Measurements from ENCODE around the gene CACNA1I. TPM values are rescaled to one million over a fixed set of nuclear protein-coding genes. Genes with fewer than 3 reads are reported as not detected.

CACNA1I gene
- total RNA-seq, 1 experiment from 2014 or later = 0.15 TPM

GRCh38 chr22:39662686-39663052, 92.1 kb downstream of the CACNA1I start:
- Histone ChIP-seq H3K27ac (ENCODE audit: low read depth, low read length) (no peak overlapping the region), H3K9ac (ENCODE audit: low read length) (no peak overlapping the region), H3K9me2 (ENCODE audit: insufficient read depth) (no peaks in the 10 kb centered on the region), H3K4me3 (replicated peaks in 1 of 2; ENCODE audit: low read depth in 1 of 2, low read length in 2 of 2) (no peak overlapping the region), H3K27me3 (ENCODE audit: insufficient read depth, low read length) (no peaks in the 10 kb centered on the region; the same call in 1 of the 2 replicates), H4K20me1 (ENCODE audit: insufficient read depth) (no peaks in the 10 kb centered on the region), H3K9me3 (ENCODE audit: control insufficient read depth in 1 of 2, insufficient read depth in 1 of 2, low read depth in 1 of 2, low read length in 2 of 2) (no peaks in the 10 kb centered on the region), H2AFZ (ENCODE audit: low read depth, low read length, poor library complexity, severe bottlenecking) (no peak overlapping the region), H3K4me2 (ENCODE audit: low read length) (no peak overlapping the region), H3K4me1 (ENCODE audit: control insufficient read depth in 1 of 2, insufficient read depth in 2 of 2, low read length in 2 of 2) (peaks cover 0 to 8% of the 10 kb centered on the region in 2 experiments; a peak in 1 of 4 replicates), H3K79me2 (ENCODE audit: insufficient read depth, low read length) (no peaks in the 10 kb centered on the region), H3K36me3 (ENCODE audit: control insufficient read depth in 1 of 2, insufficient read depth in 2 of 2, low read length in 2 of 2) (no peaks in the 10 kb centered on the region)
- RAD21 ChIA-PET (ENCODE audit: low non-redundant PET in 1 of 2, low total read pairs in 2 of 2, uncharacterized antibody in 2 of 2, unreplicated experiment in 2 of 2) = no interaction called here
- BruUV-seq (replicated peaks) = no TSS peak
- no peak for DNase-seq (ENCODE audit: low read depth, low spot score)
- intact Hi-C loops (cut with micrococcal nuclease) = no loop called here
- ATAC-seq = no peak
- TF ChIP-seq FOSL1 (IDR thresholded peaks at IDR 0.05; ENCODE audit: low read depth) (no peak), SRF (IDR thresholded peaks at IDR 0.05; ENCODE audit: low read depth) (no peak), YY1 (IDR thresholded peaks at IDR 0.05; ENCODE audit: extremely low read depth, insufficient replicate concordance, low read depth, low read length) (no peak), EGR1 (IDR thresholded peaks at IDR 0.05; ENCODE audit: low read depth) (no peak), RAD21 (IDR thresholded peaks at IDR 0.05; ENCODE audit: low read depth) (no peak), ZNF274 (IDR thresholded peaks at IDR 0.05; ENCODE audit: low read depth, low read length) (no peak), SIN3A (IDR thresholded peaks at IDR 0.05; ENCODE audit: low read depth) (no peak), REST (IDR thresholded peaks at IDR 0.05; ENCODE audit: low read depth) (no peak), ELF1 (IDR thresholded peaks at IDR 0.05; ENCODE audit: borderline replicate concordance, low read depth) (no peak)
- TF ChIP-seq, protein P1, sequence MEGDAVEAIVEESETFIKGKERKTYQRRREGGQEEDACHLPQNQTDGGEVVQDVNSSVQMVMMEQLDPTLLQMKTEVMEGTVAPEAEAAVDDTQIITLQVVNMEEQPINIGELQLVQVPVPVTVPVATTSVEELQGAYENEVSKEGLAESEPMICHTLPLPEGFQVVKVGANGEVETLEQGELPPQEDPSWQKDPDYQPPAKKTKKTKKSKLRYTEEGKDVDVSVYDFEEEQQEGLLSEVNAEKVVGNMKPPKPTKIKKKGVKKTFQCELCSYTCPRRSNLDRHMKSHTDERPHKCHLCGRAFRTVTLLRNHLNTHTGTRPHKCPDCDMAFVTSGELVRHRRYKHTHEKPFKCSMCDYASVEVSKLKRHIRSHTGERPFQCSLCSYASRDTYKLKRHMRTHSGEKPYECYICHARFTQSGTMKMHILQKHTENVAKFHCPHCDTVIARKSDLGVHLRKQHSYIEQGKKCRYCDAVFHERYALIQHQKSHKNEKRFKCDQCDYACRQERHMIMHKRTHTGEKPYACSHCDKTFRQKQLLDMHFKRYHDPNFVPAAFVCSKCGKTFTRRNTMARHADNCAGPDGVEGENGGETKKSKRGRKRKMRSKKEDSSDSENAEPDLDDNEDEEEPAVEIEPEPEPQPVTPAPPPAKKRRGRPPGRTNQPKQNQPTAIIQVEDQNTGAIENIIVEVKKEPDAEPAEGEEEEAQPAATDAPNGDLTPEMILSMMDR (IDR thresholded peaks at IDR 0.05 in 2 of 3, conservative IDR thresholded peaks at IDR 0.05 in 1 of 3; ENCODE audit: borderline replicate concordance in 1 of 3, insufficient read depth in 1 of 3, low read depth in 2 of 3, low read length in 2 of 3) = no peak
- TF ChIP-seq, protein P2, sequence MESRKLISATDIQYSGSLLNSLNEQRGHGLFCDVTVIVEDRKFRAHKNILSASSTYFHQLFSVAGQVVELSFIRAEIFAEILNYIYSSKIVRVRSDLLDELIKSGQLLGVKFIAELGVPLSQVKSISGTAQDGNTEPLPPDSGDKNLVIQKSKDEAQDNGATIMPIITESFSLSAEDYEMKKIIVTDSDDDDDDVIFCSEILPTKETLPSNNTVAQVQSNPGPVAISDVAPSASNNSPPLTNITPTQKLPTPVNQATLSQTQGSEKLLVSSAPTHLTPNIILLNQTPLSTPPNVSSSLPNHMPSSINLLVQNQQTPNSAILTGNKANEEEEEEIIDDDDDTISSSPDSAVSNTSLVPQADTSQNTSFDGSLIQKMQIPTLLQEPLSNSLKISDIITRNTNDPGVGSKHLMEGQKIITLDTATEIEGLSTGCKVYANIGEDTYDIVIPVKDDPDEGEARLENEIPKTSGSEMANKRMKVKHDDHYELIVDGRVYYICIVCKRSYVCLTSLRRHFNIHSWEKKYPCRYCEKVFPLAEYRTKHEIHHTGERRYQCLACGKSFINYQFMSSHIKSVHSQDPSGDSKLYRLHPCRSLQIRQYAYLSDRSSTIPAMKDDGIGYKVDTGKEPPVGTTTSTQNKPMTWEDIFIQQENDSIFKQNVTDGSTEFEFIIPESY (IDR thresholded peaks at IDR 0.05; ENCODE audit: extremely low read depth, insufficient replicate concordance, low read length) = no peak
- TF ChIP-seq, protein P3, sequence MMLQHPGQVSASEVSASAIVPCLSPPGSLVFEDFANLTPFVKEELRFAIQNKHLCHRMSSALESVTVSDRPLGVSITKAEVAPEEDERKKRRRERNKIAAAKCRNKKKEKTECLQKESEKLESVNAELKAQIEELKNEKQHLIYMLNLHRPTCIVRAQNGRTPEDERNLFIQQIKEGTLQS (IDR thresholded peaks at IDR 0.05) = no peak
- POLR2A ChIA-PET = no interaction called here
- CTCF ChIA-PET = no interaction called here
